Endothelial cell of hepatic sinusoid (primary cell): ENCODE results near the gene SLC16A11.

Source experiments
- in situ Hi-C: cut with HindIII; loops from 2 replicates; pipeline ENCODE4 v1.10.0; 2017; ENCODE audit warnings: low sequenced_read_pairs

Gene SLC16A11

DNA sequence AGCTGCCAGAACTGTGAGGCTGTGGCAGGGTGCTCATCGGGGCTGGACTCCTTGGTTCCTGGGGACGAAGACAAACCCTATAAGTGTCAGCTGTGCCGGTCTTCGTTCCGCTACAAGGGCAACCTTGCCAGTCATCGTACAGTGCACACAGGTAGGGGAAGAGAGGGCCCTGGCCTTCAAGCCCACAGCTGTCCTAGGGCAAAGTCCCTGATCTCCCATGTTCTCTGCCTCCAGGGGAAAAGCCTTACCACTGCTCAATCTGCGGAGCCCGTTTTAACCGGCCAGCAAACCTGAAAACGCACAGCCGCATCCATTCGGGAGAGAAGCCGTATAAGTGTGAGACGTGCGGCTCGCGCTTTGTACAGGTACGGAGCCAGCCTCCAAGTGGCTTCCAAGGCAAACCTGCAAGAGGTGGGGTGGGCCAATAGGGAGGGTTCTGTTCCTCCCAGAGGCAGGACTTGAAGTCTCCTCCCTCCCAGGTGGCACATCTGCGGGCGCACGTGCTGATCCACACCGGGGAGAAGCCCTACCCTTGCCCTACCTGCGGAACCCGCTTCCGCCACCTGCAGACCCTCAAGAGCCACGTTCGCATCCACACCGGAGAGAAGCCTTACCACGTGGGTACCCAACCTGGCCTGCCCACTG, 17.3 kb downstream of the SLC16A11 start:
- in situ Hi-C loops: no loop called here

DNA sequence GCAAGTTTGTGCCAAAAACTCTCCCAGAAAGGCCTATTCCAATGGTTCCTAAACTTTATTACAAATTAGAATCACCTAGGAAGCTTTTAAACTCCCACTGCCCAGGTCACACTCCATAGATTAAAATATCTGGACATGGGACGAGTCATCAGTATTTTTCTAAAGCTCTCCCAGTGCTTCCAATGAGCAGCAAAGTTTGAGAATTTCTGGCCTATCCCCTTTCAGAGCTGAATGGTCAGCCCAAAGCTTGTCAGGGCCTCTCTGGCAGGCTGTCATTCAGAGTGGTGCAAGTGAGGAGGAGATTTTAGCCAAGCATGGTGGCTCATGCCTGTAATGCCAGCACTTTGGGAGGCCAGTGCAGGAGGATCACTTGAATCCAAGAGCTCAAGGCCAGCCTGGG, 18.6 kb downstream of the SLC16A11 start:
- in situ Hi-C loops: no loop called here

DNA sequence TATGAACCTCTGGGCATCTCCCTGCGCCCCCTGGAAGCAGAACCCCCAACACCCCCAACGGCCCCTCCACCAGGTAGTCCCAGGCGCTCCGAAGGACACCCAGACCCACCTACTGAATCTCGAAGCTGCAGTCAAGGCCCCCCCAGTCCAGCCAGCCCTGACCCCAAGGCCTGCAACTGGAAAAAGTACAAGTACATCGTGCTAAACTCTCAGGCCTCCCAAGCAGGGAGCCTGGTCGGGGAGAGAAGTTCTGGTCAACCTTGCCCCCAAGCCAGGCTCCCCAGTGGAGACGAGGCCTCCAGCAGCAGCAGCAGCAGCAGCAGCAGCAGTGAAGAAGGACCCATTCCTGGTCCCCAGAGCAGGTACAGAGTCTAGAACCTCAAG, 19.5 kb downstream of the SLC16A11 start:
- in situ Hi-C loops: no loop called here

DNA sequence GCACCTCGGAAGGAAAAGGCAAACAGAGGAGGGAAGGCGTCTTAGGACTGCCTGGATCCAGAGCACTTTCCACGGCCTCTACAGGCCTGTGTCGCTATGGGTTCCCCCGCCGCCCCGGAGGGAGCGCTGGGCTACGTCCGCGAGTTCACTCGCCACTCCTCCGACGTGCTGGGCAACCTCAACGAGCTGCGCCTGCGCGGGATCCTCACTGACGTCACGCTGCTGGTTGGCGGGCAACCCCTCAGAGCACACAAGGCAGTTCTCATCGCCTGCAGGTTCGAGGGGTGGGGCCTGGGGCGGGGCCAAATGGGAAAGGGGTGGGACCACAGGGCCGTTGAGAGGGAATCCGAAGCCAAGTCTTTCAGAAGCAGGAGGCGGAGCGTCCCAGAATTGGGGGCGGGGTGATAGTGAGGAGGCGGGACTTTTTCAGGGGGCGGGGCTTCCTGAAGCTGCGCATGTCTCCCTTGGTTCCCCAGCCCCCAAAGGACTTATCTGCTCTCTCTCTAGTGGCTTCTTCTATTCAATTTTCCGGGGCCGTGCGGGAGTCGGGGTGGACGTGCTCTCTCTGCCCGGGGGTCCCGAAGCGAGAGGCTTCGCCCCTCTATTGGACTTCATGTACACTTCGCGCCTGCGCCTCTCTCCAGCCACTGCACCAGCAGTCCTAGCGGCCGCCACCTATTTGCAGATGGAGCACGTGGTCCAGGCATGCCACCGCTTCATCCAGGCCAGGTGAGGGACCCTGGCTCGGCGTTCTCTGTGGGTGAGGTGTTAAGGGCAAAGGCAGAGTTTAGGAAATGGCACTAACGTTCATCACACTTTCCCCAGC, 20.1 kb downstream of the SLC16A11 start:
- in situ Hi-C loops: no loop called here

DNA sequence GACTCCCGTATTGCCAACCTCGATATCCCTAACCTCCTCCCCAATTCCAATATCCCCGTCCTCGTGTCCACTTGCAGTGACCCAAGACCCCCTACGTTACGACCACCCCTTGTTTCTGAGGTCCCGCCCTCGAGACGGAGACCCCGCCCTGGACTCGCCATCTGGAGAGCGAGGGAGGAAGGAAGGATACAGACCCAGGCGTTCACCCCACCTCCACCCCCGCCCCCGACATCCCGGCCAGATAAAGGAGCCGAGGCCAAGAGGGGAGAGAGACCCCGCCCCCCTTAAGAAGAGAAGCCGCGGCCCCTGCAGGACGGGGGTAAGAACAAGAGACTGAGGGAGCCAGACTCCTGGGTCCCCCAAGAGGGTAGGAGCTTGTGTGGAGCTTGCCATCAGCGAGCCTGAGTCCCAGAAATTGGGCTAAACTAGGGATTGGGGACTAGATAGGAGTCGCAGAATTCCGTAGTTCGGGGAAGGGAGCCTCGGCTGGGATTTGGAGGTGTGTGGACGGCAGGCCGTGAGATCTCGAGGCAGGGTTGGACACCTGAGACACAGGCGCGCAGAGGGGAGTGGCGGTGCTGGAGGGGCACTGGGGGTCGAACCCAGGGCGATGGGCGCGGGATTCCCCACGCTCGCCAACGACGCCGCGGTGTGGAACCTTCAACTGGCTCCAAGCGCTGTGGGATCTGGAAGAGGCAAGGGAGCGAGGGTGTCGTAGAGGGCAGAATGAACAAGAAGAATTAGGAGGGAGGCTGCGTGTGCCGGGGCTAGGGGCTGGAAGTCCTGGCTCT, 20.9 kb downstream of the SLC16A11 start, which contains the start of gene BCL6B:
BCL6B (plus strand) TSS at position 270 of the 791 bp plus-strand sequence. CDS start 622 bp downstream, outside the sequence.
- in situ Hi-C loops: no loop called here

DNA sequence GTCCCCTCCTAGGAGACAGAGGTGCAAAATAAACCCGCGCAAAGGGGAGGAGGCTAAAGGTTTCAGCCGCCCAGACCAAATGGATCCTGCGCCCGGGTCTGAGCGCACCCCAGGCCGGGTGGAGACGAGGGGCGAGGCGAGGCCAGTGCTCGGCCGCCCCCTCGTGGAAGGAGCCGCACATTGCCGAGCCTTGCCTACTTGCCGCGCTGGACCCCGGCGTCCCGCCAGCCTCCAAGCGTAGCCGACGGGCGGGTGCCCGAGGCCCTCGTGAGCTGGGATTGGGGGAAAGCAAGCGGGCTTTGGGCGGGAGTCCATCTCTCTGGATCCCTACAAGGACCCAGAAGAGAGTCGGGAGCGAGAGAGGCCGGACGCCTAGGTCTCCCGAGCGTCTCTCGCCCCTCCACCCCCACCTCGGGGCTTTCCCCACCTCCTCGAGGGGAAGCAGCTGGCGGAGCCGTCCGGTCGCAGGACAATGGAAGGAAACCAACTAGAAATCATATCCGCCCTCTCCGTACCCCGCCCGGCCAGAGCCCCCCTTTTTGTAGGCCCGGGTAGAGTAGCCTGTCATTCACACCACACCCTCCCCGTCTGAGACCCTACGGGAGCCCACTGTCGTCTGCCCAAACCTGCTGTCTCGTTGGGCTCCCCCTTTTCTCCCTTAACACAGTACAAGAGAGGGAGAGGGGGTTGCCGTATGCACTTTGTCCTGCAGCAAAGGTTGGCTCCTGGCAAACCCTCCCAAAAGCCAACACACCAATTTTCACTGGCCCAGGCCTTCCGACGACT, 21.7 kb downstream of the SLC16A11 start:
- in situ Hi-C loops: no loop called here

DNA sequence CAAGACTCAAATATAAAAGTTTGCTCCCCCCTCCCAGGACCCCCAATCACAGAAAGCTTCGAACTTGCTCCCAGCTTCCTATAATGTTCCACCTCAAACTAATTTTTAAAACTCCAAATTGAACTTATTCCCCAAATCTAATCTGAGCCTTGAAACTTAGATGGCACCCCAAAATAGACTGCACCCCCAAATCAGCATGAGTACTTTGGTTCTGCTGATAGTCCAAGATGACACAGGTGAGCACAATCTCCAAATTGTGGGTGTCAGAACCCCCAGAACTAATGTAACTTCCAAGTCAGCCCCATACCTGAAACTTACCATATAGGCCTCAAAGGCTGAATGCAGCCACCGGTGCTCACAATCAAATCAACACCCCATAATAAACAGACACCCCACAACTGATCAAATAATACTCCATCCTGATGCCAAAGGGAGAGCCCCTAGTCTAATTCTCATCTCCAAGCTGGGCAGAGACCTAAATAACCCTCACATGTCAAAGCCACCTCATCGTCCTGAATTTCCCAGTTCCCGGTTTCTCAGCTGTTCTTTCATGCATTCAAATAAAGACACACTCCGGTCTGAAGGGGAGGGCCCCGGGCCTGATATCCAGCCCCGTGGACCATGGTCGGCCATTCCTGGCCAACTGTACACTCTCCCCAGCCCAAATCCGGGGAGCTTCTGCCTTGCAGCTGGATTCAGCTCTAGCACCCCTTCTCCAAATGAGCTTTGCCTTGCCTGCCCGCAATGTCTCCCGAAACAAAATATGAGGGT, 22.8 kb downstream of the SLC16A11 start:
- in situ Hi-C loops: no loop called here

DNA sequence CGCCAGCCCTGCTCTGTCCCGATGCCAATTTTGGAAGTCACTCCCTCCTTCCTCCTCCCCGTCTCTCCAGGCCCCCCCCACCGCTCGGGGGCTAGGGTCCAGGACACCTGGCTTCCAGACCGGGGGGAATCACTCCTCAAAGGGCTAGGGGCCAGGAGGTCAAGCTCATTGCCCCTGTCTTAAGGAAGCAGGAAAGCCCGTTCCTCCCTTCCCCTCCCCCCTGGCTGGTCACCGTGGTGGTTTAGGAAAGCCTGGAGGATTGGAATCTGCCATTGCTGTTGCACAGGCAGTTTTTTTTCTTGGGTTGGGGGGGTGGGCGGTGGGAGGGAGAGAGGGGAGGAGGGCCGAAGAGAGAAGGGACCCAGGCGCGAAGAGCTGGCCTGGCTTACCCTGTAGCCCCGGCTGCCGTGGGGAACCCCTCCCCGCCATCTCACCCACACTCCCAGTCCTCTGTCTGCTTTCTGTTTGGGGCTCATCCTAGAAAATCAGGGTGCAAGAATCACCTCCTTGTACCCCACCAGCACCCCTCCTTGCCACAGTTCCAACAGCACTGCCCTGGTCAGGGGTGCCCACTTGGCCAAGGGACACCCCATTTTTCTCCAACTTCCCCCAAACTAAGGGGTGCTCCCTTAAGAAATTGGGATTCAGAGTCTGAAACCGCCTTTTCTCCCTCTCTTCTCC, 23.9 kb downstream of the SLC16A11 start:
- in situ Hi-C loops: no loop called here

DNA sequence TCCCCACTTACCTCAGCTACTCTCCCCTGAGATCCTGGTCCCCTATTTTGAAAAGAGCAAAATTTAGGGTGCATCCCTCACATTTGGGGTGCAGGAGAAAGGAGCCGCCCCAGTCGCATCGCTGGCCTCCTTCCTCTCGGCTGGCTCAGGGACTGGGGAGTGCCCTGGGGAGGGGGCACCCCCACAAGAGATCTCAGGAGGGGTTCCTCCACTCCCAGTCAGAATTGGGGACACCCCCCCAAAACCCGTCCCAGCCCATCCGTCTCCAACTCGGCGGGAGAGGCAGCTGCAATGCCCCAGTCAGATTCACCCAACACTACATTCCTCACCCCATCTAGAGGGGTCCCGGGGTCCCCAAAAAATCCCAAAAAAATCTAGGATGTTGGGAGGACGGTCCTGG, 24.5 kb downstream of the SLC16A11 start:
- in situ Hi-C loops: no loop called here

DNA sequence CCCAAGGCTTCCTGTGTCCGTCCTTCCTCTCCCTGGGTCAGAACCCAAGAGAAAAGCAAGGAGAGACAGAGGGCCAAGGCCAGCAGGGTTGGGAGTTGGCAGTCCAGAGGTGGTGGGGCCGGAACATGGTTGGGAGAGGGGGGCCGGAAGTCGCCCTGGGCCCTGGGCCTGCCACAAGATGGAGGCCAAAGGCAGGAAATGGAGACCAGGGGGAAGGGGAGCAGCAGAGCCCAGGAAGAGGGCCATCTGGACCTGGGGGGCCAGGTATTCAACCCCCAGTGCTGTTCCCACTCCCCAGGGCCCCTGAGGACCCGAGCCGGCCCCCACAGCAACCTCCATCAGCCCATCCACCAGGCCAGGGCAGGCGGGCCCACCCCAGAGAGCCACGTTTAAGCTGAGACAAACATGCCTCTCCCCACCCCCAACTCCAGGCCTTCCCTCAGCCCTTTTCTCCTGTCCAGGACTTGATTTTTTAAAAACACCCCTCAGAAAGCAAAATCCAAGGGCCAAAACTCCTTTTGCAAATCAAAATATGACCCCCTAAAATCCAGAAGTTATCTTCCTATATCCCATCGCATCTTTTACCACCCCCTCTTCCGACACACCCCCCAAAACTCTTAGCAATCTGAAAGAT, 25.4 kb downstream of the SLC16A11 start:
- in situ Hi-C loops: no loop called here

DNA sequence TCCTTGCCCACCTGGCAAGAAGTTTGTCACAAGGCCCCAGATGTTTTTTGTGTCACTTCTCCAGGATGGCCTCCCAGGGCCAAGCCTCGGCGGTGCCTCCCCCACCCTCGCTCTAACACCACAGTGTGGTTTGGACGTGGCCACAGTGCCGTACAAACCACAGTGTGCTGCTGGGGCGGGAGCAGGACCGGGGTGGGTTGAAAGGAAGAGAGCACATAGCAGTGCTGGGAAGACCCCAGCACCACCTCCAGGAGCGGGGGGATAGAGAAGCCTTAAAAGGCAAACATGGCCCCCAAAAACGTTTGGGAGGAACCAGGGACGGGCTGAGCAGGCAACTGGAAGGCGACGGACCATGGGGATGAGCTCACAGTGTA, 26.1 kb downstream of the SLC16A11 start:
- in situ Hi-C loops: no loop called here

DNA sequence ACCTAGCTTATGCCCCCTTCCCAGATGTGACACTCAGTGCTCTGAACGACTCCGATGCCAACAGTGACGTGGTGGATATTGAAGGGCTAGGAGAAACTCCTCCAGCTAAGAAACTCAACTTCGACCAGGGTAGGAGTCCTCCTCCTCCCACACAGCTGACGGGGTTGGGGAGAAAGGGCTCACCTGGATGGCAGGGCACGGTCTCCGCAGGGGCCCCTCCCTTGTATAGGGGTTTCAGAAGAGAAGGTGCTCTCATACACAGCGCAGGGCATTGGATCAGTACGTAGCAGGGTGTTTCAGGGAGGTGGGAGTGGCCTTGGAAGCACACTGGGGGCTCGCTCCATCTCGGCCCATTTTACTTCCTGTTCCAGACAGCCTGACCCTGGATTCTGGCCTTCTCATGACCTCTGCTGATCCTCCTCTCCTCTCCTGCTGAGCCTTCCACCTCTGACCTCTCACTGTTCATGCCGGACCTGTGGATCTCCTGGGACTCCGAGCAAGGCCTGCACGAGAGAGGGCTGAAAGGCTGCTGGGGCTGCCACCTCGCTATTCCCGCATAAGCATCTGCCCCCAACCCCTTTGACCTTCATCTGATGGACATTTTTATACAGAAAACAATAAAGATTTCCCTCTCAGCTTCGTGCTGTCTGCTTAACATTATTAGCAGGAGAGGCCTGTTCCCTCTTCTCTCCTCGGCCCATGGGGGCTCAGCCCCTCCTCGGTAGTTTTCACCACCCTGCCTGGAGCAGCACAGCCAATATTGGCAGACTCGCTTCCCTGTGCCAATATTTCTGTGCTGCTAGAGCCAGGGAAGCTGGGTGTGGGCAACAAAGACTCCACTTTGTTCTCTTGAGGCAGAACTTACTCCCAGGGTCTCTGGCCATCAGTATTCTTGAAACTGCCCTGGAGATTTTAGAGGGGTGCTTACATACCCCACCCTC, 26.7 kb downstream of the SLC16A11 start:
- in situ Hi-C loops: no loop called here

DNA sequence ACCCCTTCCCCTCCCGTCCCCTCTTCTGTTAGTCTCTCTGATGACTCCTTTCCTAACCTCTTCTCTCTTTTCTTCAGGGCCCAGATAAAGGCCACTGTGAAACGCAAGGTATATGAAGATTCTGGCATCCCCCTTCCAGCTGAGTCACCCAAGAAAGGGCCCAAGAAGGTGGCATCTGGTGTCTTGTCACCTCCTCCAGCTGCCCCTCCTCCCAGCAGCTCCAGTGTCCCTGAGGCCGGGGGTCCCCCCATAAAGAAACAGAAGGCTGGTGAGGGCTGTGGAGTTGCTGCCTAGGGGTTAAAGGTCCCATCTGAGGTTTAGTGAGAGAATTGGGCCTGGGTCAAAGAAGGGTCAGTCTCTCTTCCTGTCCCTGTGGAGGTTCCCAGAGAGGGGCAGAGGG, 27.5 kb downstream of the SLC16A11 start:
- in situ Hi-C loops: no loop called here

DNA sequence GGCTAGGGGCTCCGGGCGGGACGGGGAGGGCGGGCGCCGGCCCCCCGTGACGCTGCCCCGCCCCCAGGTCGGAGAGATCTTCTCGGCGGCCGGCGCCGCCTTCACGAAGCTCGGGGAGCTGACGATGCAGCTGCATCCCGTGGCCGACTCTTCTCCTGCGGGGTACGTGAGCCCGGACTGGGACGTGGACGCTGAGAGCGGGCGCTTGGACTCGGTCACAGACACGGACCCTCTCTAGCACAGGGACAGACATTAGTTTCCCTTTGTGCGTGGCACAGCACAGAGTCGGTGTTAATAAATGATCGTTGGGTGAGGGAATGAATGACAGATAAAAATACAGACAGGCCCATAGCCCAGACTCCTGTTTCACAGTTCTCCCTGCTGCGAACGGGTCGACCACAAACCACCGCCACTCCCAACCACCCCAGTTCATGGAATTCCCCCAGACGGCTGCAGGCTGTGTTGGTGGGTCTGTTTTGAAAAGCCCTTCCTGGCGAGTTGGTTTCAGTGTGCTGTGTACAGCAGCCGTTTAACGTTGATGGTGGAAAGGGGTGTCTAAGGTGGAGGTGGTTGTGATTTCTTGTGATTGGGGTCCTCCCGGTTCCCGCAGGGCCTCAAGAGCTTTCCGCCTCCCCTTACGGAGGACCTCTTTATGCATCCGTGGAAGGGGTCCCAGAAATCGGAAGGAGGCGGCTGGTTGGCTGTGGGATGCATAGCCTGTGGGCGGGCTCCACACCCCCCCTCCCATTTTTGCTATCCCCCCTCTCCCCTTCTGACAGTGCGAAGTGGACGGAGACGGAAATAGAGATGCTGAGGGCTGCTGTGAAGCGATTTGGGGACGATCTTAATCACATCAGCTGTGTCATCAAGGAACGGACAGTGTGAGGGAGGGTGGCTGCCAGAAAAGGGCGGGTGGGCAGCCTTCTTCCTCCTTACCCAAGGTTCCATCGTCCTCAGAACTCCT, 28.6 kb downstream of the SLC16A11 start:
- in situ Hi-C loops: no loop called here

DNA sequence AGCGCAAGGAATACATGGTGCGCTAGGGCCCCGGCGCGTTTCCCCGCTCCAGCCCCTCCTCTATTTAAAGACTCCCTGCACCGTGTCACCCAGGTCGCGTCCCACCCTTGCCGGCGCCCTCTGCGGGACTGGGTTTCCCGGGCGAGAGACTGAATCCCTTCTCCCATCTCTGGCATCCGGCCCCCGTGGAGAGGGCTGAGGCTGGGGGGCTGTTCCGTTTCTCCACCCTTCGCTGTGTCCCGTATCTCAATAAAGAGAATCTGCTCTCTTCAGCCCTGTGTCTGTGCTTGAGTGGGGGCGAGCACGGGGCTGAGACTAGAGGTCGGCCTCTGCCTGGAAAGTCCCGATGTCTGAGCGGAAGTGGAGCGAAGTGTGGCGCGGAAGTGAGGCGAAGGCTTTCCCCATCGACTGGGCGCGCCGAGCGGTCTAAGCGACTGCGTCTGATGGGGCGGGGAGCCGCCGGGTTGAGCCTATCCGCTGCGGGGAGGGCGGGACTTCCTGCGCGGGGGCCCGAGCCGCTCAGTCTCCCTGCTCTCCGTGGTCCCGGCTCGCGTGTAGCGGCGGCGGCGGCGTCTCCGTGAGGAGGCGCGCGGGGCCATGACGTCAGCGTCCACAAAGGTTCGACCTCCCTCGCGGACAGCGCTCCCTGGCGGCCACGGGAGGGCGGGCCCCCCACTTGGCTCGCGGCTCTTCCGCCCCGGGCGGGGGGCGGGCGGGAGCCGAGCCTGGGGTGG, 29.5 kb downstream of the SLC16A11 start:
- in situ Hi-C loops: no loop called here

DNA sequence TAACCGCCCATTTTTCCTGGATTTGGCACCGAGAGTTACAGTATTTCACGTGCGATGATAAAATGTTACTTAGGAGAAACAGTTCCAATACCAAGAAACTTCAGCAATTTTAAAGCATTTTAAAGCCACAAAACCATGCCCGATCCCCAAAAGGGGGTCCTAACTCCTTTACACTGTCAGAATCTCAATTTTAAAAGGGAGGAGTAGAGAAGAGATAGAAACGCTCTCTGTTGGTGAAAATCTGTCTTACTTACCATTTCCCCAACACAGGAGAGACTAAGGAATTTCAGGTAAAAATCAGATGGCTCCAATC, 32.0 kb downstream of the SLC16A11 start:
- in situ Hi-C loops: no loop called here
